ENCODE measurements around the gene CD302. TPM values are rescaled to one million over a fixed set of nuclear protein-coding genes. Genes with fewer than 3 reads are reported as not detected.

The CD302 gene
- 11.5 and 43.2 TPM in 2 replicates for total RNA-seq

GRCh38 chr2:159797543-159798375, at the start of gene CD302:
CD302 (minus strand) TSS chr2:159798208; CDS start chr2:159798198, 10 bp downstream.

Other genes starting within 250 kb of the CD302 start
- 14.5 and 55.0 TPM in 2 replicates for gene BAZ2B, start 181.7 kb downstream of the CD302 start, total RNA-seq
- gene MARCHF7, start 85.7 kb downstream of the CD302 start, total RNA-seq, result 72.1 and 141 TPM in 2 replicates
- gene LY75, start 106.5 kb upstream of the CD302 start, total RNA-seq, result 0.72 and 1.2 TPM in 2 replicates